DMS53 (cell line): ENCODE results near the gene SLC16A8.

ENCODE experiments used
- DNase-seq: peaks from one replicate; lab custom pipeline; 2025; lab: John Stamatoyannopoulos, UW

Gene SLC16A8

GRCh38 chr22:38028344-38029130 is 55.4 kb downstream of the SLC16A8 start:
- DNase-seq, result no peak
